ENCODE data around the gene FCGBP. TPM values are rescaled to one million over a fixed set of nuclear protein-coding genes. Genes with fewer than 3 reads are reported as not detected.
"Not testable (repeated sequence)": the region's sequence is repeated elsewhere in the genome, so short reads cannot be mapped to it uniquely, and the experiment has no call there.

Gene FCGBP
- total and polyA plus RNA-seq, 2 of the 4 experiments (the other 2 are of a cell fraction): under 0.01 to 0.03 TPM

GRCh38 chr19:39906283-39906682 lies 28.2 kb downstream of the FCGBP start:
- H3K36me3 ChIP-seq (ENCODE audit: control insufficient read depth, insufficient read depth, low read length): no peaks in the 10 kb centered on the region
- no peak overlapping the region for H3K9ac ChIP-seq (ENCODE audit: low read depth, low read length)
- no peaks in the 10 kb centered on the region for H3K9me3 ChIP-seq (ENCODE audit: control insufficient read depth, insufficient read depth, low read length)
- H2BK20ac ChIP-seq (ENCODE audit: low read depth, low read length): no peak overlapping the region
- H2BK120ac ChIP-seq (ENCODE audit: low read depth, low read length): no peak overlapping the region
- H3K4ac ChIP-seq (ENCODE audit: low read depth, low read length): no peak overlapping the region
- no peak overlapping the region for H2BK5ac ChIP-seq (ENCODE audit: low read depth, low read length, poor library complexity, severe bottlenecking)
- H3K4me2 ChIP-seq (ENCODE audit: low read depth, low read length): no peak overlapping the region
- H4K8ac ChIP-seq (ENCODE audit: low read depth in 2 of 2, low read length in 2 of 2): no peak overlapping the region
- no peak overlapping the region for H4K5ac ChIP-seq (ENCODE audit: low read depth, low read length)
- no peak overlapping the region for H2AK9ac ChIP-seq (replicated peaks; ENCODE audit: low read depth, low read length, poor library complexity)
- H3K27me3 ChIP-seq (ENCODE audit: control insufficient read depth, insufficient read depth, low read length): peaks cover 2% of the 10 kb centered on the region; the same call in 1 of the 2 replicates
- ATAC-seq (ENCODE audit: low read depth) (no peak), DNase-seq (no peak)
- no peak overlapping the region for H3K4me3 ChIP-seq (ENCODE audit: insufficient read depth, low read depth, low read length)
- WGBS, 2 experiments (ENCODE audit: extremely low coverage in 2 of 2, insufficient read length in 1 of 2): no CpG with 5 or more reads among the region's 8 CpGs
- H3K9me1 ChIP-seq (ENCODE audit: insufficient read depth, low read length): no peaks in the 10 kb centered on the region
- no peak overlapping the region for H3K27ac ChIP-seq (ENCODE audit: insufficient read depth, low read length)
- ChIA-PET CTCF (no interaction called here), POLR2A (ENCODE audit: unreplicated experiment) (no interaction called here)
- H3K23ac ChIP-seq (ENCODE audit: low read depth, low read length): no peak overlapping the region
- in situ Hi-C loops (cut with MboI; ENCODE audit: low sequenced_read_pairs): no loop called here
- no peak overlapping the region for H2AFZ ChIP-seq (replicated peaks; ENCODE audit: low read length, poor library complexity)
- H2AK5ac ChIP-seq (ENCODE audit: low read depth, low read length): no peak overlapping the region
- H3K18ac ChIP-seq (ENCODE audit: low read depth, low read length): no peak overlapping the region
- no peak overlapping the region for H3K56ac ChIP-seq (ENCODE audit: extremely low read depth, insufficient read depth, low read length)
- H4K20me1 ChIP-seq (ENCODE audit: insufficient read depth, low read length): no peaks in the 10 kb centered on the region
- no peak overlapping the region for H4K91ac ChIP-seq (ENCODE audit: insufficient read depth, low read depth, low read length)
- TF ChIP-seq ELK1 (IDR thresholded peaks at IDR 0.05; ENCODE audit: borderline replicate concordance, low read depth, low read length) (no peak), RAD21 (IDR thresholded peaks at IDR 0.05; ENCODE audit: low read length) (no peak), MXI1 (IDR thresholded peaks at IDR 0.05; ENCODE audit: borderline replicate concordance, low read depth, low read length) (no peak), CEBPB (IDR thresholded peaks at IDR 0.05; ENCODE audit: low read depth, low read length) (no peak), MAZ (IDR thresholded peaks at IDR 0.05; ENCODE audit: borderline replicate concordance, low read depth, low read length) (no peak), SMC3 (IDR thresholded peaks at IDR 0.05; ENCODE audit: low read depth, low read length) (no peak), MAFK (IDR thresholded peaks at IDR 0.05; ENCODE audit: low read depth, low read length) (no peak)
- dilution Hi-C loops (cut with HindIII; ENCODE audit: low sequenced_read_pairs, unreplicated experiment): no loop called here
- no peaks in the 10 kb centered on the region for H3K79me1 ChIP-seq (ENCODE audit: low read depth in 1 of 2, low read length in 2 of 2)
- H2BK15ac ChIP-seq (ENCODE audit: low read depth, low read length): no peak overlapping the region
- intact Hi-C loops (cut with micrococcal nuclease): no loop called here
- no peaks in the 10 kb centered on the region for H3K4me1 ChIP-seq (ENCODE audit: control insufficient read depth, insufficient read depth, low read length)
- no peak overlapping the region for H3K14ac ChIP-seq (replicated peaks; ENCODE audit: low read depth, low read length)
- no TSS peak for BruUV-seq (replicated peaks)

GRCh38 chr19:39903486-39904091 lies 30.8 kb downstream of the FCGBP start:
- H3K27me3 ChIP-seq (ENCODE audit: control insufficient read depth, insufficient read depth, low read length); H2BK120ac ChIP-seq (ENCODE audit: low read depth, low read length); H3K4ac ChIP-seq (ENCODE audit: low read depth, low read length); H3K9me1 ChIP-seq (ENCODE audit: insufficient read depth, low read length); in situ Hi-C loops (cut with MboI; ENCODE audit: low sequenced_read_pairs); H3K4me1 ChIP-seq (ENCODE audit: control insufficient read depth, insufficient read depth, low read length); H2AK9ac ChIP-seq (replicated peaks; ENCODE audit: low read depth, low read length, poor library complexity); H3K56ac ChIP-seq (ENCODE audit: extremely low read depth, insufficient read depth, low read length); H4K20me1 ChIP-seq (ENCODE audit: insufficient read depth, low read length); DNase-seq; dilution Hi-C loops (cut with HindIII; ENCODE audit: low sequenced_read_pairs, unreplicated experiment); H3K9ac ChIP-seq (ENCODE audit: low read depth, low read length); H3K18ac ChIP-seq (ENCODE audit: low read depth, low read length); H4K91ac ChIP-seq (ENCODE audit: insufficient read depth, low read depth, low read length); intact Hi-C loops (cut with micrococcal nuclease); BruUV-seq (replicated peaks); H3K79me1 ChIP-seq (ENCODE audit: low read depth in 1 of 2, low read length in 2 of 2); CTCF ChIA-PET; H2BK20ac ChIP-seq (ENCODE audit: low read depth, low read length); H4K8ac ChIP-seq (ENCODE audit: low read depth in 2 of 2, low read length in 2 of 2); H4K5ac ChIP-seq (ENCODE audit: low read depth, low read length); H2AFZ ChIP-seq (replicated peaks; ENCODE audit: low read length, poor library complexity); H2AK5ac ChIP-seq (ENCODE audit: low read depth, low read length); H3K23ac ChIP-seq (ENCODE audit: low read depth, low read length); POLR2A ChIA-PET (ENCODE audit: unreplicated experiment); H3K4me2 ChIP-seq (ENCODE audit: low read depth, low read length); H3K4me3 ChIP-seq (ENCODE audit: insufficient read depth, low read depth, low read length); H3K27ac ChIP-seq (ENCODE audit: insufficient read depth, low read length); H3K36me3 ChIP-seq (ENCODE audit: control insufficient read depth, insufficient read depth, low read length); H2BK15ac ChIP-seq (ENCODE audit: low read depth, low read length); H2BK5ac ChIP-seq (ENCODE audit: low read depth, low read length, poor library complexity, severe bottlenecking); H3K14ac ChIP-seq (replicated peaks; ENCODE audit: low read depth, low read length); H3K9me3 ChIP-seq (ENCODE audit: control insufficient read depth, insufficient read depth, low read length): not testable (repeated sequence)
- peak; percentile 42; the same call in 1 of the 2 replicates for ATAC-seq (ENCODE audit: low read depth)
- WGBS, 2 experiments (ENCODE audit: extremely low coverage in 2 of 2, insufficient read length in 1 of 2): no CpG with 5 or more reads among the region's 8 CpGs

All from IMR-90 (cell line).